ENCODE data around the gene TMEM184A.

- TF ChIP-seq CTCF (IDR thresholded peaks at IDR 0.05), result no peak
- no peak for TF ChIP-seq EP300 (IDR thresholded peaks at IDR 0.05)
- TF ChIP-seq POLR2A (IDR thresholded peaks at IDR 0.05), result no peak
Observed at GRCh38 chr7:1552200-1552599, 3.8 kb downstream of the TMEM184A start.
